Measurements from ENCODE around the gene BLOC1S1.

The BLOC1S1 gene

GRCh38 chr12:55760663-55761062 lies 44.8 kb downstream of the BLOC1S1 start:
- TF ChIP-seq CTCF (IDR thresholded peaks at IDR 0.05): no peak
- no peak overlapping the region for H3K27ac ChIP-seq
- no peaks in the 10 kb centered on the region for H3K4me1 ChIP-seq
- H3K27me3 ChIP-seq (ENCODE audit: control insufficient read depth, insufficient read depth, low read length): no peaks in the 10 kb centered on the region
- no peak overlapping the region for H3K9ac ChIP-seq
- H3K36me3 ChIP-seq (ENCODE audit: control insufficient read depth, insufficient read depth, low read length): no peaks in the 10 kb centered on the region
- no peaks in the 10 kb centered on the region for H3K79me2 ChIP-seq
- no peak overlapping the region for H3K4me3 ChIP-seq (ENCODE audit: low read depth, low read length)
- H3K4me2 ChIP-seq (ENCODE audit: low read length): no peak overlapping the region
- no peak overlapping the region for H2AFZ ChIP-seq
- H3K9me3 ChIP-seq (ENCODE audit: control insufficient read depth, low read length): no peaks in the 10 kb centered on the region

- H3K27ac ChIP-seq: no peak overlapping the region
- H3K79me2 ChIP-seq: peaks cover 3% of the 10 kb centered on the region
- H3K4me2 ChIP-seq (ENCODE audit: low read length): no peak overlapping the region
- H3K4me1 ChIP-seq: no peaks in the 10 kb centered on the region
- H3K9ac ChIP-seq: no peak overlapping the region
- H3K9me3 ChIP-seq (ENCODE audit: control insufficient read depth, low read length): no peaks in the 10 kb centered on the region
- H3K36me3 ChIP-seq (ENCODE audit: control insufficient read depth, insufficient read depth, low read length): no peaks in the 10 kb centered on the region
- no peaks in the 10 kb centered on the region for H3K27me3 ChIP-seq (ENCODE audit: control insufficient read depth, insufficient read depth, low read length)
- no peak overlapping the region for H2AFZ ChIP-seq
- TF ChIP-seq CTCF (IDR thresholded peaks at IDR 0.05): no peak
- H3K4me3 ChIP-seq (ENCODE audit: low read depth, low read length): no peak overlapping the region
These were observed 46.8 kb downstream of the BLOC1S1 start for GRCh38 chr12:55762646-55763045.

- Histone ChIP-seq H3K4me2 (ENCODE audit: low read length) (no peak overlapping the region), H3K9ac (no peak overlapping the region), H3K36me3 (ENCODE audit: control insufficient read depth, insufficient read depth, low read length) (no peaks in the 10 kb centered on the region), H2AFZ (no peak overlapping the region), H3K79me2 (peaks cover 11% of the 10 kb centered on the region), H3K4me3 (ENCODE audit: low read depth, low read length) (no peak overlapping the region), H3K27me3 (ENCODE audit: control insufficient read depth, insufficient read depth, low read length) (no peaks in the 10 kb centered on the region), H3K27ac (no peak overlapping the region), H3K9me3 (ENCODE audit: control insufficient read depth, low read length) (no peaks in the 10 kb centered on the region), H3K4me1 (no peaks in the 10 kb centered on the region)
- no peak for TF ChIP-seq CTCF (IDR thresholded peaks at IDR 0.05)
These were observed 50.0 kb downstream of the BLOC1S1 start for GRCh38 chr12:55765736-55766290.

- Histone ChIP-seq H3K4me1 (no peaks in the 10 kb centered on the region), H3K27ac (no peak overlapping the region), H3K4me3 (ENCODE audit: low read depth, low read length) (no peak overlapping the region), H3K4me2 (ENCODE audit: low read length) (no peak overlapping the region), H3K27me3 (ENCODE audit: control insufficient read depth, insufficient read depth, low read length) (no peaks in the 10 kb centered on the region), H2AFZ (no peak overlapping the region), H3K9ac (no peak overlapping the region), H3K9me3 (ENCODE audit: control insufficient read depth, low read length) (no peaks in the 10 kb centered on the region), H3K36me3 (ENCODE audit: control insufficient read depth, insufficient read depth, low read length) (no peaks in the 10 kb centered on the region), H3K79me2 (peaks cover 13% of the 10 kb centered on the region)
- TF ChIP-seq CTCF (IDR thresholded peaks at IDR 0.05): no peak
These were observed 51.3 kb downstream of the BLOC1S1 start for GRCh38 chr12:55767156-55767555.
